Ascending aorta (tissue), 2 donors: ENCODE results near the gene PATJ. TPM values are rescaled to one million over a fixed set of nuclear protein-coding genes. Genes with fewer than 3 reads are reported as not detected.

Source experiments
- DNase-seq, 2 donors: peaks; one replicate each; pipeline ENCODE4 v3.0.0-alpha.2; 2019; ENCODE audit warnings: low spot score in 2 of 2
- H3K27ac ChIP-seq, 2 donors: fragments of 200-600 bp; sonication (generic); one replicate each; pipeline ENCODE4 v1.5.1; 2016 to 2017; ENCODE audit warnings: mild to moderate bottlenecking in 1 of 2
- H3K27me3 ChIP-seq: fragments of 200-600 bp; sonication (generic); one replicate; pipeline ENCODE4 v1.5.1; 2017
- H3K36me3 ChIP-seq, 2 donors: fragments of 200-600 bp; sonication (generic); one replicate each; pipeline ENCODE4 v1.5.1; 2016
- H3K4me1 ChIP-seq, 2 donors: fragments of 200-600 bp; sonication (generic); one replicate each; pipeline ENCODE4 v1.5.1; 2016 to 2017; ENCODE audit warnings: mild to moderate bottlenecking in 1 of 2
- H3K4me3 ChIP-seq, 2 donors: fragments of 200-600 bp; sonication (generic); one replicate each; pipeline ENCODE4 v1.5.1; 2016 to 2017; ENCODE audit warnings: mild to moderate bottlenecking in 1 of 2
- H3K9me3 ChIP-seq, 2 donors: fragments of 200-600 bp; sonication (generic); one replicate each; pipeline ENCODE4 v1.5.1; 2016
- CTCF ChIP-seq, 3 experiments: fragments of 200-600 bp in 2 of 3; fragments of 450-650 bp in 1 of 3; sonication (generic) in 2 of 3; IDR thresholded peaks; one replicate each; pipeline ENCODE4 v1.5.1; 2016 to 2019; ENCODE audit warnings: antibody characterized with exemption in 3 of 3, mild to moderate bottlenecking in 1 of 3, moderate library complexity in 1 of 3
- intact Hi-C: fragments of 100-400 bp; cut with DNase I; formaldehyde crosslinking; loops from one replicate; pipeline ENCODE4 v1.15.1; 2023
- total RNA-seq: library from RNA; depleted of rRNA; stranded (reverse); fragments of >200 nt; gene quantifications from one replicate; pipeline ENCODE4 v1.1.0, GENCODE V29; 2016

PATJ gene
- total RNA-seq, 1 donor from 2014 or later, result 26.7 TPM

- peaks cover 13 to 14% of the 10 kb centered on the region in 2 donors for H3K4me1 ChIP-seq
- no peak overlapping the region for H3K27ac ChIP-seq
- no peak overlapping the region for H3K4me3 ChIP-seq
- no peak for TF ChIP-seq CTCF (IDR thresholded peaks at IDR 0.05)
- H3K36me3 ChIP-seq, result no peaks in the 10 kb centered on the region
- no peak for DNase-seq
- intact Hi-C loops, result no loop called here
- H3K27me3 ChIP-seq, result no peaks in the 10 kb centered on the region
- H3K9me3 ChIP-seq, result no peaks in the 10 kb centered on the region
These were observed 329.4 kb downstream of the PATJ start for GRCh38 chr1:62071695-62072094.

DNA sequence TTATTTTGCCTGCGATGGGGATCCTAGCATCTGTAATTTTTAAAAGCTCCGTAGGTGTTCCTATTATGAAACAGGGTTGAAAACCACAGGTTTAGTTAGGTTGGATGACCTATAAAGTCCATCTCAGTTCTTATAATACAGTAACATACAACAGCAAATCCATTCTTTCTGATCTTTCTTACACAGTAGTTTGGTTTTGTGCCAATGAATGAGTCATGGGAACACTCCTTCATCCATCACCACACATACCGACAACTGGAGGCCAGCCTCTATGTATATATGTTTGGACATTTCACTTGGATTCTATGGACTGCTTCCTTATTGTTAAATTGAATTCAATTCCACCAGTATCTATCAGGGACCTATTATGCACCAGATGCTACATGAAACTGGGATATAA lies 334.0 kb downstream of the PATJ start:
- TF ChIP-seq CTCF (IDR thresholded peaks at IDR 0.05), result no peak
- Histone ChIP-seq H3K4me3 (no peak overlapping the region), H3K9me3 (no peaks in the 10 kb centered on the region), H3K36me3 (no peaks in the 10 kb centered on the region), H3K27ac (no peak overlapping the region), H3K27me3 (no peaks in the 10 kb centered on the region), H3K4me1 (no peaks in the 10 kb centered on the region)
- intact Hi-C loops, result no loop called here
- DNase-seq, result no peak

DNA sequence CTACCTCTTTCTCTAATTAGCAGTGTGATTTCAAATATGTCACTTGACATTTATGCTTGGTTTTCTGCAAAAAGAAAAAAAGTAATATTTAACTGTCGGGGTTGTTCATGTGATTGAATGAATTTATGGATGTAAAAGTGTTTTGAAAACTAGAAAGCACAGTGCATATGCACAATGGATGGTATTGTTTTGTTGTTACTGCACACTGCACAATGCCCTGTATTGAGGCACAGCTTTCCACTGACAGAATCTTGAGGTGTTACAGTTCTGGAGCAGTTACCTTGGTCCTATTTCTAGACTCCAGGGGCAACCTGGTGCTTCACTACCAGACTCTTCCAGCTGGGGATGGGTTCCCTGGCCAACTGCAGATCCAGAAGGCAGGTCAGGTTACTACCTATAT lies 335.5 kb downstream of the PATJ start:
- Histone ChIP-seq H3K9me3 (no peaks in the 10 kb centered on the region), H3K27ac (no peak overlapping the region), H3K4me1 (no peaks in the 10 kb centered on the region), H3K4me3 (no peak overlapping the region), H3K36me3 (no peaks in the 10 kb centered on the region), H3K27me3 (no peaks in the 10 kb centered on the region)
- no peak for TF ChIP-seq CTCF (IDR thresholded peaks at IDR 0.05)
- DNase-seq, result no peak
- intact Hi-C loops, result no loop called here

- H3K27me3 ChIP-seq, result no peaks in the 10 kb centered on the region
- intact Hi-C loops, result loop anchor here (2.0 to 5.0 kb wide), 2 partner anchors 40 to 48 kb away; no protein-coding TSS in a partner anchor
- TF ChIP-seq CTCF (IDR thresholded peaks at IDR 0.05), result peak; percentile 7 to 94 (median 85)
- H3K36me3 ChIP-seq, result no peaks in the 10 kb centered on the region
- no peaks in the 10 kb centered on the region for H3K9me3 ChIP-seq
- DNase-seq, result no peak
- H3K27ac ChIP-seq, result peak overlapping the region in 1 of 2 donors; percentile 5
- no peaks in the 10 kb centered on the region for H3K4me1 ChIP-seq
- no peak overlapping the region for H3K4me3 ChIP-seq
These were observed 340.4 kb downstream of the PATJ start for GRCh38 chr1:62082456-62083363.

DNA sequence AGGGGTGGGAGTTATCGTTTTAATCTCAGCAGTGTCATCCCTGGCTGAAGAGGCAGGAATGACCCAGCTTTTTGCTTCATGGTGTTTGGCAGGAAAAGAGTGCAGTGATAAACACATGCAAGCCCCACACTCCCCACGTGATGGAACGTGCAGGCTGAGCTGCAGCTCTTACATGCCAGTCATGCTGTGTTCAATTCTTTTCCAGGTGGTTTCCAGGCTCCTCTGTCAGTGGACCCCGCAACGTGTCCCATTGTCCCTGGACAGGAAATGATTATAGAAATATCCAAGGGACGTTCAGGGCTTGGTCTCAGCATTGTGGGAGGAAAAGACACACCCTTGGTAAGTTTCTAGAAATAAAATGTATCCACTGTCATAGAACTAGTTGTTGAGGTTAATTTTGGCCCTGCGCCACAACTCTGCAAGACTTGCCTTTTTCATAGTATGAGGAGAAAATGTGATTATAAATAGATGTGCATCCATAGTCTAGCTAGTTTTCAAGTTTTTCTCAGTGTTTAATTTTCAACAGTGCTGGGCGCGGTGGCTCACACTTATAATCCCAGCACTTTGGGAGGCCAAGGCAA lies 342.1 kb downstream of the PATJ start:
- no peak overlapping the region for H3K4me3 ChIP-seq
- no peaks in the 10 kb centered on the region for H3K4me1 ChIP-seq
- no peak for TF ChIP-seq CTCF (IDR thresholded peaks at IDR 0.05)
- no peak for DNase-seq
- no peaks in the 10 kb centered on the region for H3K36me3 ChIP-seq
- no peaks in the 10 kb centered on the region for H3K9me3 ChIP-seq
- no peak overlapping the region for H3K27ac ChIP-seq
- H3K27me3 ChIP-seq, result no peaks in the 10 kb centered on the region
- intact Hi-C loops, result loop anchor here (5.0 kb wide), 1 partner anchor 38 kb away; no protein-coding TSS in a partner anchor
